NCI-H2227 treated with DMSO at 0.1 percent for 48 hours (cell line): ENCODE measurements around the gene A4GNT.
"Not testable (repeated sequence)": the region's sequence is repeated elsewhere in the genome, so short reads cannot be mapped to it uniquely, and the experiment has no call there.

Experiments used
- DNase-seq: peaks from one replicate; lab custom pipeline; 2025; lab: John Stamatoyannopoulos, UW

A4GNT gene

DNA sequence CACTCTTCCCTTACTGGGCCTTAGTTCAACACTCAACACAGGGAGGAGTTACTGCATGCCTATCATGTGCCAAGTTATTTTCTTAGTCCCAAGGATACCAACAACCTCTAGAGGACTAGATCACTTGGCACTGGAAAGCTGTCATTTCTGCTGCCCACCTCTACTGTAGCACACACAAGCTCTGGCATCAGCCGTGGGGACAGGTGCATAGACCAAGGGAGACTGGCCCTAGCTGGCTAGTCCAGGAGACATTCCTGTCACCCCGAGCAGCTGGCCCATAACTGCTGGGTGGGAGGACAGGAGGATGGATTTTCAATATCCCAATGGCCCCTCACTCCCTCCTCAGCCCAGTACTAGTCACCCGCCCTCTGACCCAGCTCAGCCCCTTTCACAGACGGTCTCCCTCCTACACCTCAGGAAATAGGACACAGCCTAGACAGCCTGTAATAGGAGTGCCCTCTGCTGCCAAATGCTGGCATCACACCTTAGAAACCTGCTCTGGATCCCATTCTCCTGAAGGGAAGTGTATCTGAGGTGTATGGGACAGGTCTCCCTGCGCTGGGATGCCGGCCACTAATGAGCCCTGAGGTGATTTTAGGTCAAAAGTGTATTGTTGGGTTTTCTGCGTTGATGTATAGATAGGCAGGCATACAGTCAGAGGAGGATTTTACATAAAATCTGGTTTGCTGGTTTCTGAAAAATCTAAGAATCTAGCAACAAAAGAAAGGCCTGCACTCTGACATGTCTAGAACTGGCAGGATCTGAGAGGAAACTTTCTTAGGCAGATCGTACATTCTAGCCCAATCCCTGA, 13.4 kb downstream of the A4GNT start:
- peak; percentile 49 for DNase-seq

DNA sequence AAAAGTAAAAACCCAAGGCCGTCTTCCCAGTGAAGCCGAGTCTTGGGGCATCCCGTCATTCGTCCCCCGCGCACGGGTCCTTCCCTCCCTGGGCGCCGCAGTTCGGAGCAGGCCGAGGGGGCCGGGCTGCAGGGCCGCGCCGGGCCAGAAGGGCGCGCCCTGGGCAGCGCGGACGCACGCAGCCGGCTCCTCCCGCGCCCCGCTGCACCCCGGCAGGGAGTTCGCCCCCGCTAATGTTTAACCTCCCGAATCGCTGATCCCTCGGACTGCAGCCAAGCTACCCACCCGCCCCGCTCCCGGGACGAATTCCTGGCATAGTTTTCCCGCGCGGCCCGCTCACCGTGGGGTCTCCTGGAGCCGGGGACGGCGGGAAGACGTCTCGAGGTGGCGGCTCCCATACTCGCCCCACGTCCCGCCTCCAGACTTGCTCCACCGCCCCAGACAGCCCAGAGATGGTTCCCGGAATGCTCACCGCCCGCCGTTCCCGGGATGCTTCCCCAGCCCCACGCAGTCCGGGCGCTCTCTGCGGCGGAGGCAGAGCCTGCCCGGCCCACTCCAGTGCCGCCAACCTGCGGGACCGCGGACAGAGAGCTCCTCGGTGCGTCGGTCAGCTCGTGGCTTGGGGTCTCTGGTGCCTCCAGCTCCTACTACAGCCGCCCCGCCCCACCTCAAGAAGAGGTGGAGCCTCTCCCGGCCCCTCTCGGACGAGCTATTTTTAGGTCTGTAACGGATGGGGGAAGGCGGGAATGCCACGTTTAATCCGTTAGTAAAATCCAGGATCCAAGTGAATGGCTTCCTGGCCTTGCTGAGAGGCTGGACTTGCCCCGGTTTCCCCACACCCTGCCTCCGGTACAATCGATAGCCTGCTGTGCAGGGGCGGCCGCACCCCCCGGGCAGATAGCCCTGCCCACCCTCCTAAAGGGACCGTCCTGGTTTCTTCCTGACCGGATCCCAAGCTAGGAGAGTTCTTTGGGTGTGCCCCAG, 16.9 kb downstream of the A4GNT start, which contains the start of gene DZIP1L:
DZIP1L (minus strand) TSS at position 621 of the 984 bp plus-strand sequence. CDS start 11,637 bp downstream, outside the sequence.
- no peak for DNase-seq

DNA sequence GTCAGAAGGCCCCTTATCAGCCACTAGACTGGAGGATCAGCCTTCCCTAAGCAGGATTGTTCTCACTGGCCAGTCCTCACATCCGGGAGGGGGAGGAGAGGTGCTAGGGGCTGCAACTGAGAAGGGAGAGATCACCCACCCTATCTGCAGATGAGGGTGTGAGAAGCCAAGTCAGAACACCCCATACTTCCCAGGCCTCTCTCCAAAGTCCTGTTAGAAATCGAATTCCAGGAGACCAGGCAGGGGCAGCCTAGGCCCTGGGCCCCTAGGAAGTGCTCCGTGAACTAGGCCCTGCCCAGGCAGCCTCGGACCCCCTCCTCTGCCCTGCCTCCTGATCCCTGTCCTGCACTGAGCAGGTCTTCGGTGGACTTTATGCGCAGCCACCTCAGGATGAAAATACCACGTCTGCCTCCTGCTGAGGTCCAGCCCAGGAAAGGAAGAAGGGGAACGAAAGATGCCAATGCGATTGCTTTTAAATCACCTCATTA, 17.7 kb downstream of the A4GNT start:
- DNase-seq: no peak

DNA sequence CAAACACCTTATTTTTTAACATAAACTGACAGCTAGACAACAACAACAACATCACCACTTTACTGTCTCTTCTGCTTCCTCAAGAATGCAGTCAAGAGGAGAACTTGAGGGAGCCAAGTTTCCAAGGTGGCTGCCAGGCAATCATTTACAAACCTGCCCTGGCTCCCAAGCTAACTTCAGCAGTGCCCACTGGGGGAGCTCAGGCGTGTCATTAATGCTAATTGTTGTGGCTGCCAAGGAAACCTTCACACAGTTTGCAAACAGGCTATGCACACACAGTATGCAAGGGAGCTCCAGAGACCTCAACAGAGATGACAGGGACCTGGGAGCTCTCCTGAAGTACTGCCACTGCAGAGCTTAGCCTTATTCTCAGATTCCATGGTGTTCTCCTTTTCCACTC, 18.9 kb downstream of the A4GNT start:
- no peak for DNase-seq

DNA sequence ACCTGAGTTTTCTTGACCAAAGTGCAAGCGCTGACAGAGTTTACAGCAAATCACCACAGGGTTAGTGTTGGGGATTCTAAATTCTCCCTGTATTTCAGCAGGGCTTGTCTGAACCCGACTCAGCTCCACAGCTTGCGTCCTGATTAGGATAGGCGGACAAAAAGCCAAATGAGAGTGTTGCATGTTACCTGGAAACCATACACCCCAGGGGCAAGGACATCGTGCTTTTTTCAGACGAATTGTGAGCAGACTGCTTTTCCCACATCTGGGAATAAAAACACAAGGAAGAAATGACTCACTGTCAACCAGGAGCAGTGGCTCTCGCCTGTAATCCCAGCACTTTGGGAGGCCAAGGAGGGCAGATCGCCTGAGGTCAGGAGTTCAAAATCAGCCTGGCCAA, 19.8 kb downstream of the A4GNT start:
- DNase-seq: no peak

DNA sequence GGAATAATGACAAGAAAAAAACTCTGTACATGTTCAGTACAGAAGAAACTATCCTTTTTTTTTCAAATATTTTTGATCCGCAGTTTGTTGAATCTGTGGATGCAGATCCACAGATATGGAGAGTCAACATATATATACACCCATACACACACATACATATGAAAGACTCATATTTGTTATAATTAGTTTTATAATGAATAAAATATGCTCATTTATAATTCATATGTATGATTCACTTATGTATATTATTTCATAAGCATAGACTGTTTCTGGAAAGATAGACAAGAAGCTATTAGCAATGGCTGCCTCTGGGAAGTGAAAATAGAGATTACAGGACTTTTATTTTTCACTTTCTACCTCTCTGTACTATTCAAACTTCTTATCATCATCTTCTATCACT, 26.6 kb downstream of the A4GNT start:
- DNase-seq: no peak

DNA sequence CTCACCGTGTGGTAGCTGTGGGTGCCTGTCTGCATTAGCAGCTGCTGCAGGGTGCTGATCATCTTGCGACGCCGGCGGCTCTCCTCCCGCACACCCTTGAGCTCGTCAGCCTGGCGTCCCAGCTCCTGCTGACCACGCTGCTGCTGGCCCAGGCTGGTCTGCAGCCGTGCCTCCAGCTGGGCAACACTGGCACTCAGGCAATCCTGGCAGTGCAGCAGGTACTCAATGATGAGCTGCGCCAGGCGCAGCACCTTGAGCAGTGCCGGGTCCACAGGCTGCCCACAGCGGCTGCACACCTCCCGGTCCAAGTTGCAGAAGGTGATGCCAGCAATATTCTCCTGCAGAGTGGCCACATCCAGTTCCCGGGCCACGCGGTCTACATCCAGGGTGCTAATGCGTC, 28.7 kb downstream of the A4GNT start:
- no peak for DNase-seq

DNA sequence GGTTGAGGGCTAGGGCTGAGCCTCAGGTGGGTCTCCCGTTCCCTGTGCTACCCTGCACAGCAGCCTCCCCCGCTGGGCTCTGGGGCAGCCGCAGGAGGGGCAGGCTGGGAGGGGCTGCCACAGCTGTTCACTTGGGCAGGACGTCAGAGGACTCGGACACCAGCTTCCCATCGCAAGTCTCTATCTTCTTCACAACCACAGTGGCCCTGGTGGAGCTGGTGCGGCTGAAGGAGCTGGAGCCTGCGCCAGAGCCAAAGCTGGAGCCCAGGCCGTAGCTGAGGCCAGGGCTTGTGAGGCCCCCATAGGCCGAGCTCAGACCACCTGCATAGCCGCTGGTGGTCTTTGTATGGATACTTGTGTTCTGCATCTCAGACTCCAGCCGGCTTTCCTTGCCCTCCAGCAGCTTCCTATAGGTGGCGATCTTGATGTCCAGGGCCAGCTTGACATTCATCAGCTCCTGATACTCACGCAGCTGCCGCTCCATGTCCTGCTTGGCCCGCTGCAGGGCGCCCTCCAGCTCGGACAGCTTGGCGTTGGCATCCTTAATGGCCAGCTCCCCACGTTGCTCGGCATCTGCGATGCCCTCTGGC, 30.7 kb downstream of the A4GNT start:
- DNase-seq: not testable (repeated sequence)

DNA sequence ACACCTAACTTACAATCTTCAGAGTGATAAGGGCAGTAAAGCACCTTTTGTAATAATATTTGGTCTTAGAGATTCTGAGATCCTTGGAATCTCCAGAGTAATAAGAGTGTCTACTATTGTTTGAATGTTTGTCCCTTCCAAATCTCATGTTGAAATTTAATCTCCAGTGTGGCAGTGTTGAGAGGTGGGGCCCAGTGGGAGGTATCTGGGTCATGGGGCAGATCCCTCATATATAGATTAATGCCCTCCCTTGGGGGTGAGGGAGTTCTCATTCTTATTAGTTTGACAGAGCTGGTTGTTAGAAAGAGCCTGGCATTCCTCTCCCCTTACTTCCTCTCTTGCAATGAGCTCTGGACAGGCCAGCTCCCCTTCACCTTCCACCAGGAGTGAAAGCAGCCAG, 32.8 kb downstream of the A4GNT start:
- DNase-seq: no peak

DNA sequence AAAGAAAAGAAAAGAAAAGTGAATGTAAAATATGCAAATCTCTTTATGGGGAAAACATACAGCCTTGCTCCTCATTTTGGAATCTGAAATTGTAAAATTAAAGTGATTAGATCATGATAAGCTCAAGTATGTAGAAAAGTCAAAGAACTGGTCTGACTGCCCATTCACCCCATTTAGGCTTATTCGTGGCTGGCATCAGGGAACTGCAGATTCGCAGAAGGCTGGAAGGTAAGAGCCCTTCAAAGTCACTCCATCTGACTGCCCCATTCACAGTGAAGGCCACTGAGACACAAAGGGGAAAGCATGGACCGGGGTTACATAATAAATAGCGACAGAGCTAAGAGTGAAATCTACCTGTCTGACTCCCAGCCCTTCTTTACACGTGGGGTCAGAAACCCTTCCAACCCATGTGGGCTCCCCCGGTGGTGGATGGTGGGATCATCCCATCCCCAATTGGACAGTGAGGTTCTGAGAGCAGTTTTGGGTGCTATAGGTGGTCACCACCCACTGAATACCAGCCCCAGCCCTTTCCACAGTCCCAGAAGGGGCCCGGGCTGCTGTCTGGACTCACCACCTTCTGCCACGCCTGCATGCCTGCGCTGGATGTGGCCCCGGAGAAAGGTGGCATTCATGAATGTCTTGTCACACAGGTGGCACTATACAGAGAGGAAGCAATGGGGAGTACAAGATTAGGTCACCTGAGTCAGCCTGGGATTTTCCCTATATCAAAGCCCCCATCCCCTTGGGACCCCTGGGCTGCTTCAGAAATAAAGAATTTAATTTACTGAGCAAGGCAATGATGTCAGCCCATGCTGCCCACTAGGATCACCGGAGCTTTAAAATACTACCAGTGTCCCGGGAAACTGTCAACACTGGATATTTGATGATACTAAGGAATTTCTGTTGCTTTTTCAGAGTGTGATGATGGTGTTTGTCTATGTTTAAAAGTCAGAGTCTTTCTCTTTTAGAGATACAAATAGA, 34.7 kb downstream of the A4GNT start:
- DNase-seq: no peak

DNA sequence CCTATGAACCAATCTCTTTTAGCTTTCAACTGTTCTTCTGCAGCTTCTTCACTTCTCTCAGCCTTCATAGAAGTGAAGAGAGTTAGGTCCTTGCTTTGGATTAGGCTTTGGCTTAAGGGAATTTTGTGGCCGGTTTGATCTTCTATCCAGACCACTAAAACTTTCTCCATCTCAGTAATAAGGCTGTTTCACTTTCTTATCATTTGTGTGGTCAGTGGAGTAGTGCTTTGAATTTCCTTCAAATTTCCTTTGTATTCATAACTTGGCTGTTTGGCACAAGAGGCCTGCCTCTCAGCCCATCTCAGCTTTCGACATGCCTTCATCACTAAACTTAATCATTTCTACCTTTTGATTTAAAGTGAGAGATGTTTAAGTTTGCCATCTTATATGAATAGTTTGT, 38.5 kb downstream of the A4GNT start:
- no peak for DNase-seq

DNA sequence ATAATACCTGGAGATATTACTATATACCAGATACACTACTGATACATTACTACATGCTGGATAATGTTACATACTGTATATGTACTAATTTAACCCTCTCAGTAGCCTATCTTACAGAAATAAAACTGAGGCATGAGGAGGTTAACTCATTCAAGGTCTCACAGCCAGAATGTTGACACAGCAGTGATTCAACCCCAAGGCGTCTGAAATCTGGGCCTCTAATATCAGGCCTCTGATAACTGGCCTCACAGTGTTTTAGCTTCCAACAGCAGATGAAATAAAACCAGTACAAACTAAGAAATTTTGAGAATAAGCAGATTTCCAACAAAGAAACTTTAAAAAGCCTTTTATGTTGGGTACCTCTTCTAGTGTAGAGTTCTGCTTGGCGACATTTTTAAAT, 40.2 kb downstream of the A4GNT start:
- no peak for DNase-seq

DNA sequence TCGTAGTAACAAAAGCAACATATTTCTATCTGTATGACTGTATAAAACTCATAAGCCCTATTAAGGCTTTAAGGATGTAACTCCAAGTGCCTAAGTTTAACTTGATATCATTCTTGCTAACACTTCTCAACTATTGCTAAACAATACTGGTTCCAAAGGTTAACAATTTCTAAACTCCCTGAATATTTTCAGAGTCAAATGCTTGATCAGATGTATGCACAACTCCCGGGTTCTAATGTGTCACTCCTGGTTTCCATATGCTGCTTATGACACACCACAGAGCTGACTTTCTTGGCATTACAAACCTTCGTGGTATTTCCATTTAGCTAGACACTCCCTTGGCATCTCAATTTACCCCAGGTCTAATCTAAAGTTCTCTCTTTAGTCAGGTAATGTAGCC, 43.1 kb downstream of the A4GNT start:
- no peak for DNase-seq

DNA sequence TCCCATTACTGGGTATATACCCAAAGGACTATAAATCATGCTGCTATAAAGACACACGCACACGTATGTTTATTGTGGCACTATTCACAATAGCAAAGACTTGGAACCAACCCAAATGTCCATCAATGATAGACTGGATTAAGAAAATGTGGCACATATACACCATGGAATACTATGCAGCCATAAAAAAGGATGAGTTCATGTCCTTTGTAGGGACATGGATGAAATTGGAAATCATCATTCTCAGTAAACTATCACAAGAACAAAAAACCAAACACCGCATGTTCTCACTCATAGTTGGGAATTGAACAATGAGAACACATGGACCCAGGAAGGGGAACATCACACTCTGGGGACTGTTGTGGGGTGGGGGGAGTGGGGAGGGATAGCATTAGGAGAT, 46.4 kb downstream of the A4GNT start:
- not testable (repeated sequence) for DNase-seq

DNA sequence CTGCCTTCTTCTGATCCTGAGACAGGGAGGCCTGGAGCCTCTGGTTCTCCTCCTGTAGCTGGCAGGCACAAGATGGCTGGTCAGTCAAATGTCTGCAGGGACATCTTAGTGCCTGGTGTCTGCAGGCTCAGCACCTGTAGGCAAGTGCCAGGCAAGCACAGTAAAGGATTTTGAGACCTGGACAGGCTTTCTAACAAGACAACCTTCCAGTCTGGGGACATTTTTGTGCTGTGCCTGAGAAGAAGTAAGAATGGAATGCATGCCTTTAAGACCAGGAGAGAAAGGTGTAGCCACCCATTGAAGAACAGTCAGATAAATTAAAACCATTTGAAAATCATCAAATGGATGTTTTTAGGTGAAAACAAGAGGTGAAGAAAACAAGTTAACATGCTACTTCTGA, 48.0 kb downstream of the A4GNT start:
- no peak for DNase-seq

DNA sequence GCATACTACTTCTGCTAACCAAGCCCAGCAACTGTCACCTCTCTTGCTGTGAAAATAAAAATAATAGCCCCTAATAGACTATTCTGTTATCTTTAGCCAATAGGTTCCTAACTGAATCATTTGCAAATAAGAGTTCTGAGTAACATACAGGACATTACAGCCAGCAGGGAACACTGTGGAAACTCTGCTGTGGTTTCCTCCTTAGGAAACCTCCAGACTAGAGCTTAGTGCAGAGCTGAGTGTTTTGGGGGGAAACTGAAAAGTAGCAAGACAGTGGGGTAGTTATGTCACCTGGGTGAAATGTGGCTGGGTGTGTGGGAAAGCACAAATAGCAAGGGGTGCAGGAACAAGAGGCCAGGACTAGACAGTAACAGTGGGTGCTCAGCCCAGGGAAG, 49.2 kb downstream of the A4GNT start:
- DNase-seq: no peak

DNA sequence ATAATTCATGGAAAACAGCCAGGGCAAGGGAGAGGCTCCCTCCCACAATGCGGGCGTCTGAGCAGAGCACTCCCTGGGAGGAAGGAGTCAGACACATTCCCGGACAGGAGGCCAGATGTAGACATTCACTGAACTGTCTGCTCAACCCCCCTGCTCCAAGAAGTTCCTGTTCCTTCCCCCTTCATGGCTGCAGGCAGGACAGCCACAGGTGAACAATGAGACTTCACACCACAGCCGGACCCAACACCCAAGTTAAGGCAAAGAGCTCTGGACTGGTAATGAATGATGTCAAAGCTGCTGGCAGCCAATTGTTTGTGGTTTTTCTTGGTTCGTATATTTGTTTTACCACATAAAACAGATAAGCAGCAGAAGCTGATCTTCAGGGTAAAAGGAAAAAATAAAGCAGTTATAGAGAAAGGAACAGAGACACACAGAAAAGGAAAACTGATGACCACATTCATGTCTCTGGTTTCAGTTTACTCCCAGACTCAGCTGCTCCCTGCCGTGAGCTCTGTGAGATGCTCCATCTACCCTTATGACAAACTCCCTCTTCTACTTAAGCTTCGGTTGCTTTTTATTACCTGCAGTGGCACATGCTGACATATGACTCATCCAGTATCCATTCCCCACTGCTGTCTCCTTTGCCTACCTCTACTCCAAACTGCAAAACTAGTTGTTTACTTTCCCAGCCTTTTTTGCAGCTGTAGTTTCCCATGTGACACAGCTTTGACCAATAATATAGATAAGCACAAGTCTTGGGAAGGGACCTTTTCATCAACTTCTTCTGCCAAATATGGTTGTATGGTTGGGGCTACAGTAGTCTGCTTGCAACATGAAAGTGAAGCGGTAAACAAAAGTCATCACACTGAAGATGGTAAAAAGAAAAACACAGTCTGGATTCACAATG, 49.9 kb downstream of the A4GNT start:
- DNase-seq: no peak

DNA sequence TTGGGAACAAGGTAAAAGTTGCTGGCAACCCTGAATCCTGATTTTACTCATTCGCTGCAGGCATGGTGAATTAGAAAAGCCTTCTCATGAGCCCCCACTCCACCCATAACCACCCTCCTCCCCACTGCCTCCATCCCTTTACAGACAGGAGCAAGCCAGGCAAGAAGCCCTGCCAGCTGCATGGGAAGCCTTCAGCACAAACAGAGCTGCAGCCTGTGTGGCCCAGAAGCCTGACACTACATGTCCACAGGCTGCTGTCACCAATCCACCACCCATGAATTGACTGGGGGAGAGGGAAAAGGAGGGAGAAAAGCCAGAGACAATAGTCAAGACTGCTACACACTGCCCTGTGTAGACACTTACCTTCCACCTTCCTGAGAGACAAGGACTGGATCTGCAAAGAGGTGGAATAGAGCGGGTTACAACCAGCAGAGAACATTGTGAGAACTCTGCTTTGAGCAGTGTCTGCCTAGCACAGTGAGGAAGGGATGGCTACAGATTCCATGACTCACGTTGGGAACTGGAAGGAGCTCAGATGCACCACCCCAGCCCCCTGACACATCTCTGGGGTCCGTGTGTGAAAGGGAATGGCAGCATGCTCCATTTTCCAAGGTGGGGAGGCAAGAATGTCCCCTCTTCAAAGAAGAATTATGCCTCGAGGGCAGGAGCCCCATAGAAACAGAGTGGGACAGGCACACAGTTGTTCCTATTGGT, 50.7 kb downstream of the A4GNT start:
- no peak for DNase-seq

DNA sequence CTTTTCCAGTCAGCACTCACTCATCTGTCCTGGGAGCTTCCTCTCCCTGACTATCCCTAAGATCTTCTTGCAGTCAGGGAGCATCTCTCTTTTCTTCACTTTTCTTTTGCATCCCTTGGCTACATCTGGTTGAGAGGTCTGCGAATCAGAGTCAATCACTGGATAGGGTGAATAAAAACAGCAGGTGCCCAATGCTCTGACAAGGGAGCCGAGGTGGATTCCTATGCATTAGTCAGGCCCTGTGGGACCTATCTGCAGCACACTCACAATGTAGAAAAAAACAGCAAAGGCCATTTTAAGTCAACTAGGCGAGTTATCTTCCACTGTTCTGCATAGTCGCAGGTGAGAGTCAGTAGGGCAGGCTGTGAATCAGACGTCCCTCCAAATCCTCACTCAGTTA, 52.3 kb downstream of the A4GNT start:
- DNase-seq: no peak
